AG09319 (cell line): ENCODE data around the gene FN3KRP.

Experiments used
- DNase-seq: peaks from one replicate; pipeline ENCODE4 v3.0.0-alpha.2; 2010; ENCODE audit warnings: low read depth; ENCODE audit errors: extremely low read depth
- TF ChIP-seq, protein P1 (sequence below): IDR thresholded peaks from 2 replicates; pipeline ENCODE4 v1.5.1; 2011; ENCODE audit warnings: low read depth, mild to moderate bottlenecking, inconsistent platforms, low read length, moderate library complexity

Gene FN3KRP

DNA sequence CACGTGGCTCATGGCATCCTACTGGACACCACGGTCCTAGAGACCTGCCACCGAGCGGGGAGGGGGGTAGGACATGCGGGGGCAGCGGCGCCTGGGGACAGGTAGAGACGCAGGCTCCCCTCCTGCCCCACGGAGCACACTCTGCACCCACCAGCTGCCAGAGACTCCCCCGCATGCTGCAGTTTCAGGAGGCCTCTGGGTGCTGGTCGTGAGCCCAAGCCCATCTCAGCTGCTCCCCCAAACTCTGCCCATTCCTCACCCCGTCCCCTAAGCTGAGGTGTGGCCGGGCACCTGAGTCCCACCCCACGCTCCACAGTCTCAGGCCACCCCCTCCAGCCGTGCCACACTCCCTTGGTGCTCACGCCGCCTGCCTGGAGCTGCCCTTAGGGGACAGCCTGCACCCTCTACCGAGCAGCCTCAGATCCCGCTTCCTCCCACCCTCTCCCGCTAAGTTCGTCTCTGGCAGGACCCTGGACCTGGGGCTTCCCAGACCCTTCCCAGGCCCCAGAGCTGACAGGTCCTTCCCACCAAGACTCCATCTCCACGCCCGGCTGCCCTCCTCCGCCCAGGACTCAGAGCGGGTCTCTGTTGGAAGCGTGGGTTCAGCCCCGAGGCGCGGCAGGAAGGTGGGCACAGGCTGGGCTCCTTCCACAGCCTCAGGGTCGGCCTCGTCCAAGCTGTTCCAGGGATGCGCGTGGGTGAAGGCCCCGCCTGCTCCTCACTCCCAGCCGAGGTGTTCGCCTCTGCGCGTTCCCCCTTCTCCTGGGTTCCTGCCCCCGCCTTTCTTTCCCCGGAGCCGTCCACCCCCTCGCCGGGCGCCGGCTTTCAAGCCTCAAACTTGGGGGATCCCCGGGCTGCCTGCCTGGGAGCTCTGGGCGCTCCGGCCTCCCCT is 19.3 kb upstream of the FN3KRP start:
- DNase-seq: no peak
- TF ChIP-seq, protein P1, sequence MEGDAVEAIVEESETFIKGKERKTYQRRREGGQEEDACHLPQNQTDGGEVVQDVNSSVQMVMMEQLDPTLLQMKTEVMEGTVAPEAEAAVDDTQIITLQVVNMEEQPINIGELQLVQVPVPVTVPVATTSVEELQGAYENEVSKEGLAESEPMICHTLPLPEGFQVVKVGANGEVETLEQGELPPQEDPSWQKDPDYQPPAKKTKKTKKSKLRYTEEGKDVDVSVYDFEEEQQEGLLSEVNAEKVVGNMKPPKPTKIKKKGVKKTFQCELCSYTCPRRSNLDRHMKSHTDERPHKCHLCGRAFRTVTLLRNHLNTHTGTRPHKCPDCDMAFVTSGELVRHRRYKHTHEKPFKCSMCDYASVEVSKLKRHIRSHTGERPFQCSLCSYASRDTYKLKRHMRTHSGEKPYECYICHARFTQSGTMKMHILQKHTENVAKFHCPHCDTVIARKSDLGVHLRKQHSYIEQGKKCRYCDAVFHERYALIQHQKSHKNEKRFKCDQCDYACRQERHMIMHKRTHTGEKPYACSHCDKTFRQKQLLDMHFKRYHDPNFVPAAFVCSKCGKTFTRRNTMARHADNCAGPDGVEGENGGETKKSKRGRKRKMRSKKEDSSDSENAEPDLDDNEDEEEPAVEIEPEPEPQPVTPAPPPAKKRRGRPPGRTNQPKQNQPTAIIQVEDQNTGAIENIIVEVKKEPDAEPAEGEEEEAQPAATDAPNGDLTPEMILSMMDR: no peak

DNA sequence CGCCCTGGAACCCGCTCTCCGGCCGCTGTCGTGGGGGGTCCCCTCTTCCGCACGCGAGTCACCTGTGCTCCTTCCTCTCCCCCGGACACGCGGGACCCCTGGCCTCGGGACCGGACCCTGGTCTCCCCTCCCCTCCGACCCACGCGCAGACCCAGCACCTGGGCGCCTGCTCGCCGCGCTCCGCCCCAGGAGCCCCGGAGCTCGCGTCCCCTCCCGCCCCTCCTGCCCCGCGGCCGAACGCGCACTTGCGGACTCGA is 18.8 kb upstream of the FN3KRP start:
- TF ChIP-seq, protein P1: no peak
- DNase-seq: no peak

DNA sequence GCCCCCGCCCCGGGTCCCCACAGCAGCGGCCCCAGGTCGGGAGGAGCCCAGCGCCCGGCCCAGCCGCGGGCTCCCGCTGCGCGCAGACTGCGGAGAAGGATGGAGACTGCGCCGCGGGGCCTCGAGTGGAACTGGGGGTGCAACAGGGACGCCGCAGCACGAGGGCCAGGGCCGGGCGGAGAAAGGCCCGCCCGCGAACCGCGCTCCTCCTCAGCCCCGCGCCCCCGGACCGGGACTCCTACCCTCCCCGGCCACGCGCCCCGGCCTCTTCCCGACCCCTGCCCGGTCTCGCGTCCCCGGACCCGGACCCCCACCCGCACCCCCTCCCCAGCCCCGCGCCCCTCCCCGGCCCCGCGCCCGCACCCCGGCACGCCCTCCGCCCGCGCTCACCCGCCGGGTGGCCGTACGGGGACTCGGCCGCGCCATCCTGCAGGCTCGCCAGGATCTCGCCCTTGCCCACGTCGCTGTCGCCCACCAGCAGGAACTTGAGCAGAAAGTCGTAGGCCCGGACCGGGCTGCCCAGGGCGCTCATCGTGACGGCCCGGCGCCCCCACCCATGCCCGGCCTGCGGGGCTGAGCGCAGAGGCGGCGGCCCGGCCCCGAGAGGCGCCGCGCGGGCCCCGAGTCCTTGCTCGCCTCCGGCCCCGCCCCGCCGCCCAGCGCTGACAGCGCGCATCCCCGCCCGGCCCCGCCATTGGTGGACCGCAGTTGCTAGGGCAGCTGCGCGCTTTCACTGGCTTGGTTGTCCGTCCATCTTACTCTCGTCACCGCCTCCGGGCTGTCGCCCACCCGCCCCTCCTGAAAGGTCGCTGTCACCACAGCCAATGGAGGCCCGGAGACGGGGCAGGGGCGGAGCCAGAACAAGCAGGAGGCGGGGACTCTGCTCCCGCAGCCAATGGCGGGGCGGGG is 18.2 kb upstream of the FN3KRP start, which contains the start of gene RAB40B:
Gene RAB40B (minus strand): TSS at position 634 of the 909 bp plus-strand sequence. CDS start 102 bp downstream, at position 532.
- TF ChIP-seq, protein P1: no peak
- DNase-seq: peak; percentile 97

DNA sequence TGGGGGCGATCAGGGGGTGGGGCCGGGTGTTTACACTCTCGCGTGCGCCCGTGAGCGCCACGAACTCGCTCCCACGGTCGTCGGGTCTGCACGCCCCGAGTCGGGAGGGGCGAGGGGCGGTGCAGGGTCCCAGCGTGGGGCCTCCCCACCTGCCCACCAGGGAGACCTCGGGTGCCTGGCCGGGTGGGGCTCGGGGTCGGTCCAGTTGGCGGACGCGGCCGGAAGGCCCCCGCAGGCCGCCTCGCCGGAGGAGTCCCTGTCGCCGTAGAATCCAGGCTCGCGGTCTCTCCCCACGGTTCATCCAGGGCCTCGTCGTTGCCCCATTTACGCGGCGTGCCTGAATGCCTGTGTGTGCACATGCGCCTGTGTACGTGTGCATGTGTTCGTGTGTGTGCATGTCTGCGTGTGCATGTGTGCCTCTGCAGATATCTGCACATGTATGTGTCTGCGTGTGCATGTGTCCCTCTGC is 17.5 kb upstream of the FN3KRP start:
- no peak for DNase-seq
- TF ChIP-seq, protein P1: no peak

DNA sequence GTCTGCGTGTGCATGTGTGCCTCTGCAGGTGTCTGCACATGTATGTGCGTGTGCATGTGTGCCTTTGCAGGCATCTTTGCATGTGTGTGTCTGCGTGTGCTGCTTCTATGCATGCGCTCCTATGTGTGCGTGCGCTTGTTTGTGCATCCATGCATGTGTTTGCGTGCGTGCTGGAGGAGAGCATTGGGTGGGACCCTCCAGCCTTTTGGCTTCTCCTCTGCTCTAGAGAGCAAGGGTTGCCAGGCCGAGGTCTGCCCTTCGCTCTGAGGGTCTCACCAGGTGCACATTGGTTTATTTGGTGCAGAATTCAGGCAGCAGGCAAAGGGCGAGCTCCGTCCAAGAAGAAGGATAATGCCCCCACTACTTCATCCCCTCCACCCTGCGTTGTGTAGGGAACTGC is 17.0 kb upstream of the FN3KRP start:
- no peak for DNase-seq

DNA sequence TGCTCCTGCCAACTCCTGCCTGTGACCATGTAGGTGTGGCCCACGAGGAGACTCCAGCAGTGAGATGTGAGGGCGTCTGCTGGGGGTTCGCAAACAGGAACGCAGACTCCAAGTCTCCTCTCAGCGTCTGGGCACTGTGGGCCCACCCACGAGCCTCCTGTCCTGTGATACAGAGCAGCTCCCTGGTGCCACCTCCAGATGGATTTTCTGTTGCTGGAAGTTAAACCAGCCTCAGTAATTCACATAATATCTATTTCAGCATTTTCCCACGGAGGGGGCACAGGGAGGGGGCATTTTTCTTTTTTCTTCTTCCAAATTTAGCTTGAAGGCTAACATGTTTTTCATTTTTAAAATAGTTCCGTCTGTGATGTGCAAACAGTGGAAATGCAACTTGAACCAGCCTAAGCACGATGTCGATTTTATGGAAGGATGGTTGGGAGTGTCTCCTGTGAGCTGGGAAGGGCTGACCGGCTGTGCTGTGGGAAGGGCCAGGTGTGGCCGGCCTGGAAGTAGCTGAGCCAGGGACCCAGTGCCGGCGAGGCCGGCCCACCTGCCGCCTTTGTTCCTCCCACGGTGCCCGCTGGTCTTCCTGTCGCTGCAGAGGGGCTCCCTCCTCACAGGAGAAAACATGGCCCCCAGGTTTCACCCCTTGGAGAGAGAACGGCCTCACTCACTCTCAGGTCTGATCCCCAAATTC is 14.1 kb upstream of the FN3KRP start:
- TF ChIP-seq, protein P1: no peak
- DNase-seq: no peak

More for the DNA sequence above, 17.0 kb upstream of the FN3KRP start:
- TF ChIP-seq, protein P1: no peak
